SK-N-SH (cell line): Measurements from ENCODE around the gene NOS2. TPM values are rescaled to one million over a fixed set of nuclear protein-coding genes. Genes with fewer than 3 reads are reported as not detected.
A peak's percentile ranks its signal among the peaks of the same experiment; 100 is the strongest.

Source experiments
- CTCF ChIA-PET: fragments of 300-600, 350-600 bp; formaldehyde crosslinking; extraction: SDS; loops from one replicate; lab custom pipeline; 2021; lab: Yijun Ruan, JAX
- POLR2A ChIA-PET: fragments of 350-600 bp; sonication (Branson Sonifier 250); formaldehyde crosslinking; extraction: SDS; loops from one replicate; lab custom pipeline; 2020; ENCODE audit warnings: antibody characterized with exemption, inconsistent platforms; lab: Yijun Ruan, JAX
- DNase-seq: peaks from one replicate; pipeline ENCODE4 v3.0.0; 2012
- H2AFZ ChIP-seq: fragments of 200-600 bp; sonication (generic); 2 replicates; pipeline ENCODE4 v1.8.1; 2016; ENCODE audit warnings: antibody characterized with exemption, mild to moderate bottlenecking, low read depth
- H3F3A ChIP-seq: fragments of 200-600 bp; sonication (generic); replicated peaks from 2 replicates; pipeline ENCODE3; 2016; ENCODE audit warnings: antibody characterized with exemption, mild to moderate bottlenecking; ENCODE audit not compliant: insufficient read depth
- H3K27ac ChIP-seq, 2 experiments: fragments of 200-500 bp in 1 of 2; fragments of 200-600 bp in 1 of 2; sonication (Bioruptor generic) in 1 of 2; sonication (generic), shearing (Covaris generic) in 1 of 2; 2 replicates each; pipeline versions ENCODE4 v1.5.1 to v1.6.1; 2014 to 2016; ENCODE audit warnings: low read depth in 2 of 2, inconsistent platforms in 1 of 2, low read length in 1 of 2, mild to moderate bottlenecking in 1 of 2, mixed read lengths in 1 of 2
- H3K27me3 ChIP-seq: fragments of 200-600 bp; sonication (generic), shearing (Covaris generic); 2 replicates; pipeline ENCODE4 v1.6.1; 2016; ENCODE audit warnings: mixed run types; ENCODE audit not compliant: insufficient read depth
- H3K36me3 ChIP-seq, 2 experiments: fragments of 200-500 bp in 1 of 2; fragments of 200-600 bp in 1 of 2; sonication (Bioruptor generic) in 1 of 2; sonication (generic) in 1 of 2; replicated peaks in 1 of 2; 2 replicates each; pipeline versions ENCODE3 to v1.5.1; 2014 to 2016; ENCODE audit warnings: low read length in 1 of 2, mild to moderate bottlenecking in 1 of 2; ENCODE audit not compliant: insufficient read depth in 2 of 2, control insufficient read depth in 1 of 2
- H3K4me1 ChIP-seq, 2 experiments: fragments of 200-500 bp in 1 of 2; fragments of 200-600 bp in 1 of 2; sonication (Bioruptor generic) in 1 of 2; sonication (generic), shearing (Covaris generic) in 1 of 2; 2 replicates each; pipeline versions ENCODE4 v1.5.1 to v1.6.1; 2014 to 2016; ENCODE audit warnings: low read depth in 1 of 2, low read length in 1 of 2, mixed run types in 1 of 2; ENCODE audit not compliant: insufficient read depth in 2 of 2, control insufficient read depth in 1 of 2
- H3K4me2 ChIP-seq: fragments of 200-600 bp; sonication (generic), shearing (Covaris generic); 2 replicates; pipeline ENCODE4 v1.6.1; 2017; ENCODE audit warnings: mixed run types
- H3K4me3 ChIP-seq, 2 experiments: fragments of 200-500 bp in 1 of 2; fragments of 200-600 bp in 1 of 2; sonication (Bioruptor generic) in 1 of 2; sonication (generic), shearing (Covaris generic) in 1 of 2; 2 replicates each; pipeline versions ENCODE4 v1.5.1 to v1.8.1; 2014 to 2016; ENCODE audit warnings: low read depth in 2 of 2, inconsistent platforms in 1 of 2, low read length in 1 of 2, mild to moderate bottlenecking in 1 of 2, mixed read lengths in 1 of 2, moderate library complexity in 1 of 2
- H3K79me2 ChIP-seq: fragments of 200-600 bp; sonication (generic); 2 replicates; pipeline ENCODE4 v1.8.1; 2017; ENCODE audit warnings: mild to moderate bottlenecking; ENCODE audit not compliant: insufficient read depth
- H3K9ac ChIP-seq: fragments of 200-600 bp; sonication (generic); 2 replicates; pipeline ENCODE4 v1.6.1; 2017; ENCODE audit warnings: mixed run types
- H3K9me2 ChIP-seq: fragments of 200-600 bp; sonication (generic); 2 replicates; pipeline ENCODE4 v1.6.1; 2017; ENCODE audit warnings: mixed run types
- H3K9me3 ChIP-seq: fragments of 200-600 bp; sonication (generic); 2 replicates; pipeline ENCODE4 v1.6.1; 2017; ENCODE audit warnings: mixed run types, mild to moderate bottlenecking, moderate library complexity
- H4K20me1 ChIP-seq: fragments of 200-600 bp; sonication (generic); 2 replicates; pipeline ENCODE4 v1.6.1; 2017; ENCODE audit warnings: mild to moderate bottlenecking, mixed run types; ENCODE audit not compliant: insufficient read depth
- CTCF ChIP-seq: fragments of 200-600 bp; sonication (generic); IDR thresholded peaks from 2 replicates; pipeline ENCODE4 v1.6.1; 2017; ENCODE audit warnings: antibody characterized with exemption, mild to moderate bottlenecking, moderate library complexity
- ELF1 ChIP-seq: IDR thresholded peaks from 2 replicates; pipeline ENCODE4 v1.4.0; 2012
- EP300 ChIP-seq, 2 experiments: IDR thresholded peaks; 2 replicates each; pipeline versions ENCODE4 v1.4.0 to v1.6.1; 2012; ENCODE audit warnings: borderline replicate concordance in 1 of 2, low read depth in 1 of 2, low read length in 1 of 2
- EZH2phosphoT487 ChIP-seq: fragments of 200-600 bp; sonication (generic); IDR thresholded peaks from 2 replicates; pipeline ENCODE4 v1.6.1; 2017; ENCODE audit warnings: low read depth, mixed run types, mild to moderate bottlenecking, antibody characterized with exemption, moderate library complexity, borderline replicate concordance
- FOXJ3 ChIP-seq: sonication (generic); formaldehyde crosslinking; IDR thresholded peaks from 2 replicates; pipeline ENCODE4 v1.5.1; 2020; ENCODE audit warnings: mild to moderate bottlenecking, missing genetic modification reagents
- FOXM1 ChIP-seq: IDR thresholded peaks from 2 replicates; pipeline ENCODE4 v1.4.0; 2012; ENCODE audit warnings: low read depth, mild to moderate bottlenecking
- GABPA ChIP-seq: IDR thresholded peaks from 2 replicates; pipeline ENCODE4 v1.4.0; 2012; ENCODE audit warnings: low read depth, mild to moderate bottlenecking
- JUND ChIP-seq: IDR thresholded peaks from 2 replicates; pipeline ENCODE4 v1.4.0; 2012
- MAX ChIP-seq: IDR thresholded peaks from 2 replicates; pipeline ENCODE4 v1.4.0; 2012; ENCODE audit warnings: low read depth
- MEF2A ChIP-seq: IDR thresholded peaks from 2 replicates; pipeline ENCODE4 v1.4.0; 2012; ENCODE audit warnings: low read depth, borderline replicate concordance
- MXI1 ChIP-seq: IDR thresholded peaks from 2 replicates; pipeline ENCODE4 v1.6.1; 2012; ENCODE audit warnings: mild to moderate bottlenecking, low read depth, low read length, improper control_type of control experiment
- RAD21 ChIP-seq: IDR thresholded peaks from 2 replicates; pipeline ENCODE4 v1.6.1; 2012; ENCODE audit warnings: mild to moderate bottlenecking, low read length
- RFX5 ChIP-seq: IDR thresholded peaks from 2 replicates; pipeline ENCODE4 v1.6.1; 2012; ENCODE audit warnings: mild to moderate bottlenecking, improper control_type of control experiment, low read length
- SIN3A ChIP-seq: IDR thresholded peaks from 2 replicates; pipeline ENCODE4 v1.6.1; 2012; ENCODE audit warnings: low read depth, mild to moderate bottlenecking, low read length, moderate library complexity, borderline replicate concordance
- SMC3 ChIP-seq: IDR thresholded peaks from 2 replicates; pipeline ENCODE4 v1.6.1; 2012; ENCODE audit warnings: low read depth, low read length, improper control_type of control experiment
- TEAD4 ChIP-seq: IDR thresholded peaks from 2 replicates; pipeline ENCODE4 v1.4.0; 2012; ENCODE audit warnings: mild to moderate bottlenecking, borderline replicate concordance; ENCODE audit not compliant: insufficient read depth
- ZBTB33 ChIP-seq: IDR thresholded peaks from 2 replicates; pipeline ENCODE4 v1.4.0; 2012; ENCODE audit warnings: low read depth, borderline replicate concordance
- WGBS: methylation state at CpG from one replicate; pipeline ENCODE4 v1.1.6; 2017; ENCODE audit warnings: low lambda C conversion rate; 5-methylcytosine and 5-hydroxymethylcytosine counted together
- polyA plus RNA-seq, 3 experiments: library from polyadenylated mRNA; depleted of rRNA; stranded (reverse); fragments of >200 nt; gene quantifications; 2 replicates each; pipeline ENCODE4 v1.2.3, GENCODE V29; 2012

NOS2 gene
- polyA plus RNA-seq, 1 of the 3 experiments (the other 2 are of a cell fraction), result not detected

- Histone ChIP-seq H3K4me3 (peak overlapping the region; percentile 3 to 32; a peak in 3 of 4 replicates), H3K9me2 (no peaks in the 10 kb centered on the region), H3K27ac (no peak overlapping the region), H3K4me2 (peak overlapping the region; percentile 56), H4K20me1 (no peaks in the 10 kb centered on the region), H3K4me1 (peaks cover 0 to 9% of the 10 kb centered on the region in 2 experiments; a peak in 1 of 4 replicates), H3K9ac (no peak overlapping the region), H3F3A (no peaks in the 10 kb centered on the region), H3K79me2 (no peaks in the 10 kb centered on the region), H3K27me3 (no peaks in the 10 kb centered on the region), H2AFZ (peak overlapping the region; percentile 79), H3K9me3 (no peaks in the 10 kb centered on the region), H3K36me3 (no peaks in the 10 kb centered on the region)
- CTCF ChIA-PET, result interaction anchor here (0.6 to 10.9 kb wide), 58 partner anchors 9 to 588 kb away, joined by 3 to 275 read pairs (median 5); partner anchors contain the start of genes LYRM9, TMEM97 and VTN
- 12% methylated on average over 13 of the region's 14 CpGs for WGBS
- POLR2A ChIA-PET, result interaction anchor here (0.9 kb wide), 1 partner anchor 87 kb away, joined by 3 read pairs; the partner anchor contains the start of gene LYRM9
- DNase-seq, result peak; percentile 82
- TF ChIP-seq MXI1 (peak; percentile 47; the same call in 1 of the 2 replicates), GABPA (no peak), EZH2phosphoT487 (no peak), RFX5 (no peak), SMC3 (peak; percentile 89), MAX (no peak), MEF2A (no peak), RAD21 (peak; percentile 87), FOXM1 (no peak), CTCF (peak; percentile 78)
Measured at GRCh38 chr17:27805520-27806146, 5.3 kb upstream of the NOS2 start.

GRCh38 chr17:27804113-27804512, 3.8 kb upstream of the NOS2 start:
- Histone ChIP-seq H3K79me2 (no peaks in the 10 kb centered on the region), H3F3A (no peaks in the 10 kb centered on the region), H3K36me3 (no peaks in the 10 kb centered on the region), H3K9ac (no peak overlapping the region), H3K27ac (no peak overlapping the region), H4K20me1 (no peaks in the 10 kb centered on the region), H3K9me3 (no peaks in the 10 kb centered on the region), H3K4me3 (no peak overlapping the region), H3K4me2 (no peak overlapping the region), H3K4me1 (peaks cover 0 to 9% of the 10 kb centered on the region in 2 experiments; a peak in 1 of 4 replicates), H3K27me3 (no peaks in the 10 kb centered on the region), H3K9me2 (no peaks in the 10 kb centered on the region), H2AFZ (no peak overlapping the region)
- TF ChIP-seq JUND (no peak), MEF2A (no peak), FOXJ3 (no peak), SIN3A (no peak), EZH2phosphoT487 (no peak), EP300 (IDR thresholded peaks at IDR 0.05; ENCODE audit: borderline replicate concordance in 1 of 2, low read depth in 1 of 2, low read length in 1 of 2) (no peak), ZBTB33 (no peak), TEAD4 (no peak), ELF1 (no peak), FOXM1 (no peak)
- WGBS, result 58% methylated on average over 5 of the region's 10 CpGs
- ChIA-PET CTCF (interaction anchor here (1.3 to 10.9 kb wide), 13 partner anchors 9 to 522 kb away, joined by 3 to 275 read pairs (median 13); partner anchors contain the start of gene LYRM9), POLR2A (no interaction called here)
- DNase-seq, result no peak
